ENCODE measurements around the gene SLC24A3.

SLC24A3 gene

DNA sequence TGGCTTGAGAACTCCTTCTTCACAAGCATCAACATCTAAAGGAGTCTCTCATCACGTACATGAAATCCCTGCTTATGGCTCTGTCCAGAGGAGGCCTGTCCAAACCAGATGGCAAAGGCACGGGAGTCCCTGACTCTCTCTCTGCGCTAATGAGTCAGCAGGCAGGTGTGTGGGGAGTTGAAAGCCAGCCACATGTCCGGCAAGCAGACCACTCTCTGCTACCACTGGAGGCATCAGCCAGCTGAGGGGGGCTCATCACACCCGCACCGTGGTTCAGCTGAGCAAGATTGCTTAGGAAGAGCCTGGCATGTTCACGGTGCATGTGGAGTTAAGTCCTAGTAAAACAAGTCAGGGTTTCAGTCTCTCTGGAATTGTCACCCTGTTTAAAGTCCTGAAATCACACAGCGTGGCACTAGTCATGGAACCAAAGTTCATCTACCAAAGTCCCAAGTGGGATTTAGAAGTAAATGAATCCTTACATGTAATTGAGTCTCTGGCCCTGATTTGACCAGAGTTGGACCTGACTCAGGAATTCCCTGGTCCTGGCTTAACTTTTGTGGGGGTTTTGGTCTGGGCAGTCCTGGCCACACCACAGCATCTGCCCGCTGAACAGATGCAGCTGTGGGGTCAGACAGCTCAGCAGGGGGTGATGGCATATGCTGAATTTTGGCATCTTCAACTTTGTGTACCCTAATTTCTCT is 390.4 kb downstream of the SLC24A3 start:
- 84% methylated on average over 9 of the region's 9 CpGs for WGBS
- H3K27ac ChIP-seq (ENCODE audit: low read depth, low read length): no peak overlapping the region
- peaks cover 9% of the 10 kb centered on the region; the same call in 1 of the 2 replicates for H3K4me1 ChIP-seq (ENCODE audit: insufficient read depth, low read length)
- H3K27me3 ChIP-seq (ENCODE audit: insufficient read depth, low read length): no peaks in the 10 kb centered on the region
- no peak overlapping the region for H3K9ac ChIP-seq (ENCODE audit: low read depth, low read length)
- H3K36me3 ChIP-seq (ENCODE audit: insufficient read depth, low read length): no peaks in the 10 kb centered on the region
- H3K4me3 ChIP-seq (ENCODE audit: low read length): no peak overlapping the region
- H3K9me3 ChIP-seq (ENCODE audit: insufficient read depth, low read depth, low read length): no peaks in the 10 kb centered on the region

DNA sequence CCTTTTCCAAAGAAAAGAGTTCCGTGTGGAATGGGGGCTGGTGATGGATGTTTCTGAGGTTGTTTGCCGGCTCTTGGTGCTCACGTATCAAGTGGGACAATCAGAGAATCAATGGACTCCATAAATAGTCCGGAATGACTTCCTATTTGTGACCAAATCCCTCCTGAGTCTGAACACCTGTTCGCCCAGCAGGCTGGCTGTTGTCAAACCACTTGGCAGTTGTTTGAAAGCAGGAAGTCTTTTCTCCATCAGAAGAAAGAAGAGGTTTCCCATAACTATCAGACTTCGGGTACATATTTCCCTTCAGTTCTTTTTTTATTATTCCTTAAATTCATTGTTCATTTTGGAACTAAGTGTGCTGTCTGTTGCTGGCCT is 390.9 kb downstream of the SLC24A3 start:
- WGBS: 83% methylated on average over 5 of the region's 6 CpGs
- H3K27ac ChIP-seq (ENCODE audit: low read depth, low read length): no peak overlapping the region
- no peaks in the 10 kb centered on the region for H3K27me3 ChIP-seq (ENCODE audit: insufficient read depth, low read length)
- H3K9ac ChIP-seq (ENCODE audit: low read depth, low read length): no peak overlapping the region
- no peak overlapping the region for H3K4me3 ChIP-seq (ENCODE audit: low read length)
- no peaks in the 10 kb centered on the region for H3K36me3 ChIP-seq (ENCODE audit: insufficient read depth, low read length)
- H3K4me1 ChIP-seq (ENCODE audit: insufficient read depth, low read length): peaks cover 6% of the 10 kb centered on the region; the same call in 1 of the 2 replicates
- H3K9me3 ChIP-seq (ENCODE audit: insufficient read depth, low read depth, low read length): no peaks in the 10 kb centered on the region

DNA sequence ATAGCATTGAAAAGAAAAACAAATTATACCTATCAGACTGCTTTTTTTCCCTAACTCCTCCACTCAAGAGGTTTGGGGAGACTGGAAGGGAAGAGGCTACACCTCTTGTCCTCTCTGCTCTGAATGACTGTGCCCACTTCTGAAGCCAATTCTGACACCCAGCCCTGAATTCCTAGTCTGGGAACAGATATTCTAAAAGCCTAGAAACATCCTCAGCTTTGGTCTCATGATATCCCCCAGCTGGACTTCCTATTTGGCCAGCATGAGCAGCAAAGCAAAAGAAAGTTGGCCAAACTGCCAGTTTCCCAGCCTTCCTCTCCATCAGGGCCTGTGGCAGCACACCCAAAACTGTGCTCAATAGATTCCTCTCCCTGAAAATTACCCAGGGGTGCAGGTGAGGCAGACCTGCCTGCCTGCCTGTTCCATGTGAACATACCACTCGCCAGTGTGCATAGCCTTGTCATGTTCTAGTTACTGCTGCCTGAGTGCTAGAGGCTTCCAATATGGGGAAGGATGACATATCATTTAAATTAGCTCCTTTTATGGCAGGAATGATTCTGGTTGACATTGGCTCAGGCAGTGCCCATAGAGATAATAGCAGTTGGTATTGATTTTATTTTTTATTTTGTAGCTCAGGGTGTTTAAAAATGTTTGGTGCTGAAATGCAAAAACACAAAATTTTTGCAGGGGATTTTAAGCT is 393.5 kb downstream of the SLC24A3 start:
- WGBS: 90% methylated on average over 1 of the region's 1 CpG
- H3K27me3 ChIP-seq (ENCODE audit: insufficient read depth, low read length): no peaks in the 10 kb centered on the region

DNA sequence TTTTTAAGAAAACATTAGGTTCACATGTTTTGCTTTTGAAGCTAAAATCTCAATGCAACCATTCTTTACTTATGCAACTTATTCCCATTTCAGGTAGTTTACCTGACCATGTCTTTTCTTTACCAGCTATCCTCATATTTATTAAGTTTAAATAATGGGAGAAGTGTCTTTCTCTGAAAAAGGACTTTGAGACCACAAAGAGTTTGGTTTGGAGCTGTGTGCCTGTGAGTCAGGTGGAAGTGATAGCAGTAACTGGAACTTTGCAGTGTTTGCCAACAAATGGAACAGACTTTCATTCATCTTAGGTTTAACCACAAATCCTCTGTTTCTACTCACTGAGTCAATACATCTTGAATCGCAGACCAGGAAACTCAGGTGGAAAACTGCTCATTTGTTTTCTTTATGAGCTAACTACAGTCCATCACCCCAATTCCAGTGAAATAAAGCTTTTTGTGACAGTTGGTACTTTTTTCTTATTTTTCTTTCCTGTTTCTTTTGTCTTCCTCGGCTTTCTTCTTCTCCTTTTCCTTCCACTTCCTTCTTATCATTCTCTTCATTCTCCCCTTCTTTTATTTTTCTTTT is 397.3 kb downstream of the SLC24A3 start:
- Histone ChIP-seq H3K9ac (ENCODE audit: low read depth, low read length) (no peak overlapping the region), H3K27ac (ENCODE audit: low read depth, low read length) (no peak overlapping the region), H3K4me3 (ENCODE audit: low read length) (no peak overlapping the region), H3K9me3 (ENCODE audit: insufficient read depth, low read depth, low read length) (no peaks in the 10 kb centered on the region), H3K36me3 (ENCODE audit: insufficient read depth, low read length) (no peaks in the 10 kb centered on the region), H3K27me3 (ENCODE audit: insufficient read depth, low read length) (no peaks in the 10 kb centered on the region), H3K4me1 (ENCODE audit: insufficient read depth, low read length) (no peaks in the 10 kb centered on the region)
- WGBS: 99% methylated on average over 2 of the region's 2 CpGs

More for the DNA sequence above, 393.5 kb downstream of the SLC24A3 start:
- Histone ChIP-seq H3K9me3 (ENCODE audit: insufficient read depth, low read depth, low read length) (no peaks in the 10 kb centered on the region), H3K27ac (ENCODE audit: low read depth, low read length) (no peak overlapping the region), H3K36me3 (ENCODE audit: insufficient read depth, low read length) (no peaks in the 10 kb centered on the region), H3K4me3 (ENCODE audit: low read length) (no peak overlapping the region), H3K9ac (ENCODE audit: low read depth, low read length) (no peak overlapping the region), H3K4me1 (ENCODE audit: insufficient read depth, low read length) (no peaks in the 10 kb centered on the region)

DNA sequence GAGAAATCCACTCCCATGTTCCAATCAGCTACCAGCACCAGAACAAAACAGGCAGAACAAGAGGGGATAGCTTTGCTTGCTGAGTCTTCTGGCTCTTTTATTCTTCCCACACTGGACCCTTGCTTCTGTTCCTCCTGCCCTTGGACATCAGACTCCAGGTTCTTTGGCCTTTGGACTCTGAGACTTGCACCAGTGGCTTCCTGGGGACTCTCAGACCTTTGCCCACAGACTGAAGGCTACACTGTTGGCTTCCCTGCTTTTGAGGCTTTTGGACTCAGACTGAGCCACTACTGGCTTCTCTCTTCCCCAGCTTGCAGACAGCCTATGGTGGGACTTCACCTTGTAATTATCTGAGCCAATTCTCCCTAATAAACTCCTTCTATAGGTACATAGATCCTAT is 403.2 kb downstream of the SLC24A3 start:
- H3K27ac ChIP-seq (ENCODE audit: low read depth, low read length): no peak overlapping the region
- no peaks in the 10 kb centered on the region for H3K36me3 ChIP-seq (ENCODE audit: insufficient read depth, low read length)
- H3K4me3 ChIP-seq (ENCODE audit: low read length): no peak overlapping the region
- H3K27me3 ChIP-seq (ENCODE audit: insufficient read depth, low read length): no peaks in the 10 kb centered on the region
- no peak overlapping the region for H3K9ac ChIP-seq (ENCODE audit: low read depth, low read length)
- peaks cover 15% of the 10 kb centered on the region for H3K4me1 ChIP-seq (ENCODE audit: insufficient read depth, low read length)
- H3K9me3 ChIP-seq (ENCODE audit: insufficient read depth, low read depth, low read length): no peaks in the 10 kb centered on the region

DNA sequence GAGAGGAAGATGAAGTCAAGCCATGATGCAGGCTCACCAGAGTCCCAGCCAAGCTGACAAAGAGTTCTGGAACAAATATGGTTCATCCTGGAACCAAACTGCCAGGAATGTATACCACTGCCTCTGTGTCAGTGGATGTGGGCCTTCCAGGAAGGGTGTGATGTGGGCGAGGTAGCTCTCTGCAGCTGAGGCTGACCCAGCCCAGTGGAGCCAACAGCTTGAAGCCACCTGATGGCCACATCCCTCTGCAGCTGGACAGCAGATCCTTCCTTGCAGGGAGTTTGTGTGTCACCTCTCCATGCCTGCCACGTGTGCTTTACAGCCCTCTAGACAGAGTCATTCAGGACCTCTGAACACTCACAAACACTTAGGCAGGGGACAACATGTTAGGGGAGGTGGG is 403.6 kb downstream of the SLC24A3 start:
- Histone ChIP-seq H3K27ac (ENCODE audit: low read depth, low read length) (no peak overlapping the region), H3K36me3 (ENCODE audit: insufficient read depth, low read length) (no peaks in the 10 kb centered on the region), H3K27me3 (ENCODE audit: insufficient read depth, low read length) (no peaks in the 10 kb centered on the region), H3K4me1 (ENCODE audit: insufficient read depth, low read length) (peaks cover 19% of the 10 kb centered on the region), H3K9me3 (ENCODE audit: insufficient read depth, low read depth, low read length) (no peaks in the 10 kb centered on the region), H3K4me3 (ENCODE audit: low read length) (no peak overlapping the region), H3K9ac (ENCODE audit: low read depth, low read length) (no peak overlapping the region)
- 88% methylated on average over 2 of the region's 2 CpGs for WGBS

DNA sequence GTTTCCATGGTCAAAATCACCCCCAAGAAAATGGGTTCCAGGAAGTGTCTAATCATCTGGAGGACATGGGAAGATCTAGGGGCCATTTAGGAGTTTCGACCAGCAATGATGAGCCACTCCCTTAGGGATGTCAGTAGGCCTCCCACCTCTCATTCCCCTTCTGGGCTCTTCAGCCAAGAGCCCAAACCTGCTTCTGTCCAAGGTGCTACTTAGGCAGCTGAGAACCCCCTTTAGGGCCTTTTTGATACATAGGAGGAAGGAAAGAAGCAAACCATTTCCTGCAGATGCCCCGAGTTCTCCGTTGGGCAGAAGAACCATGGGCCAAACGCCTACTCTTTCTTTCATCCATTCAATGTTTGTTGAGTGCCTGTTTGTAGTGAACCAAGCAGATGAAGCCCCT is 404.2 kb downstream of the SLC24A3 start:
- Histone ChIP-seq H3K9ac (ENCODE audit: low read depth, low read length) (no peak overlapping the region), H3K4me3 (ENCODE audit: low read length) (no peak overlapping the region), H3K36me3 (ENCODE audit: insufficient read depth, low read length) (no peaks in the 10 kb centered on the region), H3K27me3 (ENCODE audit: insufficient read depth, low read length) (no peaks in the 10 kb centered on the region), H3K9me3 (ENCODE audit: insufficient read depth, low read depth, low read length) (no peaks in the 10 kb centered on the region), H3K27ac (ENCODE audit: low read depth, low read length) (no peak overlapping the region), H3K4me1 (ENCODE audit: insufficient read depth, low read length) (peaks cover 24% of the 10 kb centered on the region)
- 89% methylated on average over 4 of the region's 4 CpGs for WGBS

DNA sequence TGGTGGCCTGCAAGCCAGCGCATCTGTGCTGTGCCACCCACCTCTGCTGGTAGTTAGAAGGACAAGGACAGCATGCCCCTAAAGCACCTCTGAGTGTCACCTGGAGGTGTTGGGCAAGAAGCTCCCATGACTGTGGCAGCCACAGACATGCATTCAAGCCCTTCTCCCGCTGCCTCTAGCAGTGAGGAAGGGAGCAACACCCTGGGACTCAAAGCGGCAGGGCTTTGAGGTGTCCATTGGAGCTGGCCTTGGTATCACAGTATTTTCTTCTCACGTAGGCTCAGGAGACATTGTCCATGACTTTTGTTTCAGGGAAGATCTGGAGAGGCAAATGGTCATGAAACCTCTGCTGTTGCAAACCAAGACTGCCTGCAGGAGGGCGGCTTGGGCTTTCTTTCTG is 404.8 kb downstream of the SLC24A3 start:
- Histone ChIP-seq H3K27me3 (ENCODE audit: insufficient read depth, low read length) (no peaks in the 10 kb centered on the region), H3K9me3 (ENCODE audit: insufficient read depth, low read depth, low read length) (no peaks in the 10 kb centered on the region), H3K4me3 (ENCODE audit: low read length) (no peak overlapping the region), H3K9ac (ENCODE audit: low read depth, low read length) (no peak overlapping the region), H3K4me1 (ENCODE audit: insufficient read depth, low read length) (peaks cover 24% of the 10 kb centered on the region), H3K36me3 (ENCODE audit: insufficient read depth, low read length) (no peaks in the 10 kb centered on the region), H3K27ac (ENCODE audit: low read depth, low read length) (no peak overlapping the region)
- 92% methylated on average over 5 of the region's 5 CpGs for WGBS

DNA sequence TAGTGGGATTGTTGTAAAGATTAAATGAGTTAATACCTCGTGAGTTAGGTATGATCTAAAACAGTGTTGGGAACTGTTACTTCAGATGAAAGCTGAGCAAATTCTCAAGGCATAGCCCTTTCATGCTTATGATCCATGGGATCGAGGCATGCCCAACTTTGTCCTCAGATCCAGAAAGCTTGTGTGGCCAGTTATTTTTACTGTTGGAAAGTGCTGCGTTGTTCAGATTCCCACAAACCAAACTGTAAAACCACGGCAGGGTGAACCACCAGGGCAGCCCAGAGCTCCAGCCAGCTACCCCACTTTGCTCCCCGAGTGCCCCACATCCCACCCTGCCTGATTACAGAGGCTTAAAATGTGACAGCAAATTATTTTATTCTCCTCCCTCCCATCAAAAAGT is 406.3 kb downstream of the SLC24A3 start:
- 89% methylated on average over 5 of the region's 5 CpGs for WGBS
- H3K27me3 ChIP-seq (ENCODE audit: insufficient read depth, low read length): no peaks in the 10 kb centered on the region

DNA sequence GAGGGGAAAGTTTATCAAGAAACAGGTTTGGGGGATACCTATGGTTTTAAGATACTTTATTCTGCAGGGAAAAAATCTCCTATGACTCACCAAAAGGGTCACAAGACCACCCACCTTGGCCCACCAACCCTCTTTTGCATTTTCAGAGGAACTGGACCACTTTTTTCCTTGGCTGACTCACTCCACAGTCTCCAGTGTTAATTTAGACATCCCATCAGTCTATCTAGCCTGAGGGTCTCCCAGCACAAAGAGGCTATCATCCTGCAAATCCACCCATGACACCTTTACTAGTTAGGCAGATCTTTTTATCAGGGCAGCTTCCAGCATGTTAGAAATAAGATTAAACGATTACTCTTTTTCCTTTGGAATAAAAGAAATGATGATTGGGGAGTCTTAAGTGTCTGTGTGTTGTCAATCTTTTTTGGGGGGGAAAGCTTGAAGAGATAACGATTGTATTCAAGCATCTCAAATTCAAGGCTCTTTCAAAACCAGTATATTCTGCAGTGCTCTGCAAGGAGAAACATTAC is 407.5 kb downstream of the SLC24A3 start:
- Histone ChIP-seq H3K27me3 (ENCODE audit: insufficient read depth, low read length) (no peaks in the 10 kb centered on the region), H3K36me3 (ENCODE audit: insufficient read depth, low read length) (no peaks in the 10 kb centered on the region), H3K9me3 (ENCODE audit: insufficient read depth, low read depth, low read length) (peaks cover 6% of the 10 kb centered on the region; the same call in 1 of the 2 replicates), H3K4me3 (ENCODE audit: low read length) (no peak overlapping the region), H3K4me1 (ENCODE audit: insufficient read depth, low read length) (peaks cover 24% of the 10 kb centered on the region), H3K9ac (ENCODE audit: low read depth, low read length) (no peak overlapping the region), H3K27ac (ENCODE audit: low read depth, low read length) (peak overlapping the region; percentile 9; the same call in 1 of the 2 replicates)
- 59% methylated on average over 2 of the region's 2 CpGs for WGBS

More for the DNA sequence above, 406.3 kb downstream of the SLC24A3 start:
- H3K9me3 ChIP-seq (ENCODE audit: insufficient read depth, low read depth, low read length): no peaks in the 10 kb centered on the region
- H3K4me3 ChIP-seq (ENCODE audit: low read length): no peak overlapping the region
- H3K4me1 ChIP-seq (ENCODE audit: insufficient read depth, low read length): peaks cover 24% of the 10 kb centered on the region
- no peaks in the 10 kb centered on the region for H3K36me3 ChIP-seq (ENCODE audit: insufficient read depth, low read length)
- H3K27ac ChIP-seq (ENCODE audit: low read depth, low read length): no peak overlapping the region
- no peak overlapping the region for H3K9ac ChIP-seq (ENCODE audit: low read depth, low read length)

DNA sequence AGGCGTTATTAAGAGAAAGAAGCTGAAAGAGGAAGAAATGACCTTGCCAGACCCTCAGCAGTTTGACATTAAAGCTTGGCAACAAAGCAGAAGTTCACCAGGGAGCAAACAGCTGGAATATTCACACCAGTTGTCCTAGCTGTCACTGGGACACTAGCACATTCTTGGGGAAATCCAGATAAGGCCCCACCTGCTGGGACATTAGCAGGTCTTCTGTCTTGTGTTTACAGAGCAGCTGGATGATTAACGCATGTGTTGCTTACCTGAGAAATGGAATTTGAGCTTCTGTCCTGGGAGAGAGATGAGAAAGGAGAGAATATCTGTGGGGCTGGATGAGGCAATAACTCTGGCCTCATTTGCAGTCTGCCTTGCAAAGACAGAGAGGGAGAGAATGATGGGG is 408.0 kb downstream of the SLC24A3 start:
- Histone ChIP-seq H3K9ac (ENCODE audit: low read depth, low read length) (no peak overlapping the region), H3K27ac (ENCODE audit: low read depth, low read length) (peak overlapping the region; percentile 53; the same call in 1 of the 2 replicates), H3K4me1 (ENCODE audit: insufficient read depth, low read length) (peaks cover 24% of the 10 kb centered on the region), H3K9me3 (ENCODE audit: insufficient read depth, low read depth, low read length) (peaks cover 6% of the 10 kb centered on the region; the same call in 1 of the 2 replicates), H3K36me3 (ENCODE audit: insufficient read depth, low read length) (no peaks in the 10 kb centered on the region), H3K27me3 (ENCODE audit: insufficient read depth, low read length) (no peaks in the 10 kb centered on the region), H3K4me3 (ENCODE audit: low read length) (no peak overlapping the region)
- WGBS: 4% methylated on average over 2 of the region's 2 CpGs
